Natural killer cell treated with Interleukin-12 subunit alpha and Interleukin-12 subunit beta and Interleukin-15 and Interleukin-18, amount 100 ng/mL, for 72 hours (primary cell): Measurements from ENCODE around the gene TAPBPL. TPM values are rescaled to one million over a fixed set of nuclear protein-coding genes. Genes with fewer than 3 reads are reported as not detected.
"Not testable (repeated sequence)": the region's sequence is repeated elsewhere in the genome, so short reads cannot be mapped to it uniquely, and the experiment has no call there.

Source experiments
- ATAC-seq, 2 donors: fragments of 150-1000 bp; cut with Tn5 transposase in 1 of 2; sonication (Bioruptor Pico), chemical (Tn5 transposase) in 1 of 2; 2 replicates each; pipeline ENCODE4 v1.10.0; 2021
- DNase-seq: peaks from one replicate; pipeline ENCODE4 v3.0.0; 2022; ENCODE audit warnings: low spot score
- H3K27ac Mint-ChIP-seq, 2 donors: 1 replicate in 1 of 2; 2 replicates in 1 of 2; pipeline ENCODE4 v1.8.0; 2022; ENCODE audit warnings: mixed read lengths in 2 of 2, mild to moderate bottlenecking in 1 of 2, moderate library complexity in 1 of 2
- H3K27me3 Mint-ChIP-seq, 2 donors: 1 replicate in 1 of 2; 2 replicates in 1 of 2; pipeline ENCODE4 v1.8.0; 2022; ENCODE audit warnings: mixed read lengths in 2 of 2
- H3K36me3 Mint-ChIP-seq: one replicate; pipeline ENCODE4 v1.8.0; 2022; ENCODE audit warnings: mixed read lengths
- H3K4me1 Mint-ChIP-seq, 2 donors: 1 replicate in 1 of 2; 2 replicates in 1 of 2; pipeline ENCODE4 v1.8.0; 2022; ENCODE audit warnings: low read depth in 2 of 2, mixed read lengths in 2 of 2, mild to moderate bottlenecking in 1 of 2
- H3K4me3 Mint-ChIP-seq: one replicate; pipeline ENCODE4 v1.8.0; 2022; ENCODE audit warnings: mixed read lengths
- H3K9me3 Mint-ChIP-seq: 2 replicates; pipeline ENCODE4 v1.8.0; 2022; ENCODE audit warnings: mixed read lengths
- total RNA-seq, 2 donors: library from RNA; stranded (reverse); gene quantifications; one replicate each; pipeline ENCODE4 v1.2.3, GENCODE V29; 2022

TAPBPL gene
- total RNA-seq, 2 donors from 2014 or later, result 24.6 to 26.3 TPM

DNA sequence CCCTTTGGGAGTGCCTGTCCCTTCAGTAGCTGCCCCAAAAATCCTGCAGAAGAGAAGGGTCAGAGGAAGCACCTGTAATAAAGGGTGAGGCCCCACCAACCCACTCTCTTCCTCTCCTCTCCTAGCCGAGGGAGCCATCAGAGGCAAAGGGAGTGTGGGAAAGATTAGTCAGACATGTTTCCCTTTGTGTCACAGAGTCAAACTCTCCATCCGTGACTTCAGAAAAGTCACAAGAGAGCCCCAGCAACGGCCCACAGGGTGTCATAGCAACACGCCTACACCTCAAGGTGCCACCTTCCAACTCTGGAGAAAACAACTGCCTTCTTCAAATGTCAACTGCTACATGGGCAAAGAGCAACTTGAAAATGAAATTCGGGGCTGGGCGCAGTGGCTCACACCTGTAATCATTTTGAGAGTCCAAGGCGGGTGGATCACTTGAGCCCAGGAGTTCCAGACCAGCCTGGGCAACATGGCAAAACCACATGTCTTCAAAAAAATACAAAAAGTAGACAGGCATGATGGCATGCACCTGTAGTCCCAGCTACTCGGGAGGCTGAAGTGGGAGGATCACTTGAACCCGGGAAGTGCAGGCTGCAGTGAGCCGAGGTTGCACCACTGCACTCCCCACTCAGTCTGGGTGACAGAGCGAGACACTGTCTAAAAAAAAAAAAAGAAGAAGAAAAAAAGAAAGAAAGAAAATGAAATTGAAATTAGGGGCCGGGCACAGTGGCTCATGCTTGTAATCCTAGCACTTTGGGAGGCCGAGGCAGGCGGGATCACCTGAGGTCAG is 24.8 kb upstream of the TAPBPL start:
- no peaks in the 10 kb centered on the region for H3K27me3 Mint-ChIP-seq
- H3K4me1 Mint-ChIP-seq, result peaks cover 25 to 36% of the 10 kb centered on the region in 2 donors
- ATAC-seq, result peak; percentile 74 to 83
- no peaks in the 10 kb centered on the region for H3K9me3 Mint-ChIP-seq
- H3K4me3 Mint-ChIP-seq, result peak overlapping the region; percentile 78
- no peaks in the 10 kb centered on the region for H3K36me3 Mint-ChIP-seq
- DNase-seq, result peak; percentile 73
- H3K27ac Mint-ChIP-seq, result peak overlapping the region; percentile 86 to 88

DNA sequence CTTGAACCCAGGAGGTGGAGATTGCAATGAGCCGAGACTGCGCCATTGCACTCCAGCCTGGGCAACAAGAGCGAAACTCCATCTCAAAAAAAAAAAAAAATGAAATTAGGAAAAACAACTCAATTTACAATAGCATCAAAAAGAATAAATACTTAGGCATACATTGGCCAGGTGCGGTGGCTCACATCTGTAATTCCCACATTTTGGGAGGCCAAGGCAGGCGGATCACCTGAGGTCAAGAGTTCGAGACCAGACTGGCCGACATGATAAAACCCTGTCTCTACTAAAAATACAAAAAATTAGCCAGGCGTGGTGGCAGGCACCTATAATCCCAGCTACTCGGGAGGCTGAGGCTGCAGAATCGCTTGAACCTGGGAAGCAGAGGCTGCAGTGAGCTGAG is 24.0 kb upstream of the TAPBPL start:
- H3K36me3 Mint-ChIP-seq, H3K4me3 Mint-ChIP-seq, H3K27me3 Mint-ChIP-seq, DNase-seq, H3K27ac Mint-ChIP-seq, ATAC-seq, H3K9me3 Mint-ChIP-seq: not testable (repeated sequence)
- H3K4me1 Mint-ChIP-seq, result peaks cover 27 to 36% of the 10 kb centered on the region in 2 donors

GRCh38 chr12:6428326-6428725 is 23.5 kb upstream of the TAPBPL start:
- peaks cover 0 to 2% of the 10 kb centered on the region in 2 donors for H3K27me3 Mint-ChIP-seq
- no peaks in the 10 kb centered on the region for H3K36me3 Mint-ChIP-seq
- H3K4me3 Mint-ChIP-seq, result no peak overlapping the region

DNA sequence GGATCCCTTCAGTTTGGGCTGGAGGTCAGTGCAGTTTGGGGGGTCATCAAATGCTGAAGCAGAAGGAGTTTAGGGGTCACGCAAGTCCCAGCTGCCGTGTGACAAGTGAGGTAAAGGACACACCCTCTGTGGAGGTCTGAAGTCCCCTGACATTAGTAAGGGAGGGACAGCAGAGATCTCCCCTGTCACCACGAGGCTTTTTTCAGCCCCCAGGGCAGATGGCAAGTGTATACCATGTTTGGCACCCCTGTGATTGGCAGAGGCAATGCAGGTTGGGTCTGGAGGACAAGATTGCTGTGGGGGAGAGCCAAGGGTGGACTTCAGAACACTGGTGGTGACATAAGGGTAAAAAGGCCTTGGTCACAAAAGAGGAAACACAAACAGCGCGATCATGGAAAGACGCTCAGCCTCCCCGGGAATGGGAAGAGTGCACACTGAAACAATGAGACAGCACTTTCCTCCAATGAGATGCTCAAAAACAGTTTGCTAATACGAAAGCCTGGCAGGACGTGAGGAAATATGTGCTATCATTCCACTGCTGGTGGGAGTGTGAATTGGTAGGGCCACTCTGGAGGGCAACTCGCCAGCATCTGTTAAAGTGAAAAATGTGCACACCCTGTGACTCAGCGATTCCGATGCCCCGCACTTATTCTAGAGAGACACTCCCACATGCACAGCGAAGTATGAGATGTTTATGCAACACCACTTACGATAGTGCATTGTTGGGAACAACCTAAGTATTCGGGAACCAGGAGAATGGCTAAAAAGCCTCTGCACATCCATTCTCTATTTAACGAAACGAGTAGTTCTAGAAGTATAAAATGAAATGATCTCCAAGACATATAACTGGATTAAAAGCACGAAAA is 21.5 kb upstream of the TAPBPL start:
- Mint-ChIP-seq H3K27ac (peak overlapping the region; percentile 10 to 65), H3K27me3 (peaks cover 0 to 2% of the 10 kb centered on the region in 2 donors), H3K36me3 (no peaks in the 10 kb centered on the region), H3K4me3 (peak overlapping the region; percentile 38), H3K9me3 (no peaks in the 10 kb centered on the region), H3K4me1 (peaks cover 27 to 31% of the 10 kb centered on the region in 2 donors)
- peak; percentile 49 to 75 for ATAC-seq
- no peak for DNase-seq

More at GRCh38 chr12:6428326-6428725, 23.5 kb upstream of the TAPBPL start:
- Mint-ChIP-seq H3K4me1 (peaks cover 26 to 35% of the 10 kb centered on the region in 2 donors), H3K27ac (no peak overlapping the region), H3K9me3 (no peaks in the 10 kb centered on the region)
- no peak for ATAC-seq
- DNase-seq, result no peak

DNA sequence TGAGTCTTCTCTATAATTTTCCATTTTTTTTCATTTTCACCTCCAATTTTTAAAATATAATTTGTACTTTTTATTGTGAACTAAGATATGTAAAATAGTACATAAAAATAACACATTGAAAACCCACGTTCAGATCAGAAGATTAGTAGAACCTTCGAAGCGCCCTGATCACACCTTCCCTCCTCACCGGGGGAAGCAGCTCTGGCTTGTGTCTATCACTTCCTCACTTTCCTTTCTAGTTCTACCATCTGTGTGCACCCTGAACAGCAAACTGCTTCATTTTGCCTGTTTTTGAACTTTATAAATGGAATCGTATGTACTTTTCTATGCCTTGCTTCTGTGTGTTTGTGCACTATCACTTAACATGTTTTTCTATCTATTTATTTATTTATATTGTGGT is 18.9 kb upstream of the TAPBPL start:
- peaks cover 0 to 2% of the 10 kb centered on the region in 2 donors for H3K27me3 Mint-ChIP-seq
- no peaks in the 10 kb centered on the region for H3K36me3 Mint-ChIP-seq
- peaks cover 10 to 16% of the 10 kb centered on the region in 2 donors for H3K4me1 Mint-ChIP-seq
- ATAC-seq (no peak), DNase-seq (no peak)
- H3K4me3 Mint-ChIP-seq, result no peak overlapping the region
- no peaks in the 10 kb centered on the region for H3K9me3 Mint-ChIP-seq
- H3K27ac Mint-ChIP-seq, result no peak overlapping the region

- H3K4me3 Mint-ChIP-seq, result no peak overlapping the region
- H3K9me3 Mint-ChIP-seq, result no peaks in the 10 kb centered on the region
- no peaks in the 10 kb centered on the region for H3K36me3 Mint-ChIP-seq
- H3K4me1 Mint-ChIP-seq, result peaks cover 10 to 16% of the 10 kb centered on the region in 2 donors
- peaks cover 0 to 2% of the 10 kb centered on the region in 2 donors for H3K27me3 Mint-ChIP-seq
- peak overlapping the region in 1 of 2 donors; percentile 59 for H3K27ac Mint-ChIP-seq
- DNase-seq, result no peak
- ATAC-seq, result peak in 1 of 2 donors; percentile 52
Measured at GRCh38 chr12:6434205-6435140, 17.4 kb upstream of the TAPBPL start.

- Mint-ChIP-seq H3K36me3 (no peaks in the 10 kb centered on the region), H3K27ac (peak overlapping the region in 1 of 2 donors; percentile 22), H3K9me3 (no peaks in the 10 kb centered on the region), H3K27me3 (peaks cover 0 to 2% of the 10 kb centered on the region in 2 donors), H3K4me3 (no peak overlapping the region), H3K4me1 (peaks cover 0 to 6% of the 10 kb centered on the region in 2 donors)
- no peak for ATAC-seq
- no peak for DNase-seq
Measured at GRCh38 chr12:6435961-6436715, 15.7 kb upstream of the TAPBPL start.

DNA sequence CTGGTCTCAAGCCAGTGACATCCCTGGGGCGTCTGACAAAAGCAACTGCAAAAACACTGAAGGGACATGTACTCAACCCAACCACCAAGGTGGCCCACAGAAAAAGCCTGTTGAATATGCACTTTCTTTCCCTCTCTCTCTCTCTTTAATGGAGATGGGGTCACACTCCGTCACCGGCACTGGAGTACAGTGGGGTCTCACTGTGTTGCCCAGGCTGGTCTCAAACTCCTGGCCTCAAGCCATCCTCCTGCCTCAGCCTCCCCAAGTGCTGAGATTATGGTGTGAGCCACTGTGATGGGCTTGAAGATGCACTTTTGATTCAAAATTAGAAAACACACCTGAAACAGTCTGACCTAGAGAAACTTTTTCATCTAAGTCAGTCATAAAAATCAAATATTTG is 14.3 kb upstream of the TAPBPL start:
- no peak overlapping the region for H3K27ac Mint-ChIP-seq
- no peaks in the 10 kb centered on the region for H3K36me3 Mint-ChIP-seq
- H3K4me1 Mint-ChIP-seq, result peaks cover 0 to 8% of the 10 kb centered on the region in 2 donors
- no peaks in the 10 kb centered on the region for H3K9me3 Mint-ChIP-seq
- no peak overlapping the region for H3K4me3 Mint-ChIP-seq
- ATAC-seq (no peak), DNase-seq (no peak)
- H3K27me3 Mint-ChIP-seq, result peaks cover 0 to 2% of the 10 kb centered on the region in 2 donors

- Mint-ChIP-seq H3K27ac (no peak overlapping the region), H3K36me3 (no peaks in the 10 kb centered on the region), H3K9me3 (no peaks in the 10 kb centered on the region), H3K4me1 (peaks cover 1 to 7% of the 10 kb centered on the region in 2 donors), H3K27me3 (no peaks in the 10 kb centered on the region), H3K4me3 (no peak overlapping the region)
- ATAC-seq, result no peak
- no peak for DNase-seq
Measured at GRCh38 chr12:6438345-6438744, 13.5 kb upstream of the TAPBPL start.

GRCh38 chr12:6440391-6440790 is 11.5 kb upstream of the TAPBPL start:
- ATAC-seq, result no peak
- Mint-ChIP-seq H3K4me1 (peaks cover 10 to 14% of the 10 kb centered on the region in 2 donors), H3K36me3 (no peaks in the 10 kb centered on the region), H3K27me3 (no peaks in the 10 kb centered on the region), H3K4me3 (no peak overlapping the region), H3K9me3 (no peaks in the 10 kb centered on the region), H3K27ac (peak overlapping the region in 1 of 2 donors; percentile 40)
- DNase-seq, result no peak

- Mint-ChIP-seq H3K9me3 (no peaks in the 10 kb centered on the region), H3K27me3 (no peaks in the 10 kb centered on the region), H3K4me3 (no peak overlapping the region), H3K4me1 (peaks cover 10 to 17% of the 10 kb centered on the region in 2 donors), H3K27ac (peak overlapping the region; percentile 68 to 82), H3K36me3 (no peaks in the 10 kb centered on the region)
- DNase-seq, result no peak
- ATAC-seq, result no peak
Measured at GRCh38 chr12:6442836-6443235, 9.0 kb upstream of the TAPBPL start.

DNA sequence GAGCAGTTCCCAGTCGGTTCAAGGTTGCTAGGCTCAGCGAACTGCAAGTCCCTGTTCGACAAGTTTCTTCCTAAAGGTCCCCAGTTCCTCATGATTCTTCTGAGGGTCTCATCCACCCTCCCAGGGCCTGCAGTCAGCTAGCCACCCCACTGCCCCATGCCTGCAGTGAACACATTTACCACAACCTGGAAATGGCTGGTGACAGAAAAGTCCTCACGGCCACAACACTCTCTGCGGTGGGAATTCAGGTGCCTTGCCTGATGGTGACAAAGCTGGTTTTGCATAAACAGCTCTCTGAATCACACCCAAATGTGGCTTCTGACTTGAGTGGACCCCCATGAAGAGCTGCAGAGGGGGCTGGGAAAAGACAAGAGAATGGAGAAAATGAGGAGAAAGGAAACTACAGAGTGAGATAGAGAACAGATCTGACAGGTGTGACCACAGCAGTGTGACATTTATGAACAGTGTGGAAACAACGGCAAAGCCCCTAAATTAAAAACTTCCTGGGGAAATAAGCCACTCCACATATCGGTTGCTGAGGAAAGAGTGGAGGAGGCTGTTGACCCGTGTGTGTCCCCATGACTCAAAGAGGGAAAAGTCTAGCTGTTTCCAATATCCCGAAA is 8.4 kb upstream of the TAPBPL start:
- H3K27me3 Mint-ChIP-seq, result no peaks in the 10 kb centered on the region
- H3K36me3 Mint-ChIP-seq, result no peaks in the 10 kb centered on the region
- H3K9me3 Mint-ChIP-seq, result no peaks in the 10 kb centered on the region
- H3K4me3 Mint-ChIP-seq, result peak overlapping the region; percentile 58
- peaks cover 10 to 18% of the 10 kb centered on the region in 2 donors for H3K4me1 Mint-ChIP-seq
- DNase-seq, result no peak
- ATAC-seq, result peak; percentile 75 to 81
- peak overlapping the region; percentile 68 to 82 for H3K27ac Mint-ChIP-seq
